ENCODE data around the gene NFATC2IP. TPM values are rescaled to one million over a fixed set of nuclear protein-coding genes. Genes with fewer than 3 reads are reported as not detected.

The NFATC2IP gene
- total and polyA plus RNA-seq, 4 donors, result 5.8 to 17.6 (median 11.9) TPM

- no peak overlapping the region for H3K4me3 ChIP-seq (ENCODE audit: low read depth in 1 of 3, low read length in 3 of 3)
- H3K9ac ChIP-seq (ENCODE audit: low read depth in 1 of 2, low read length in 2 of 2), result no peak overlapping the region
- peaks cover 0 to 16% (median 3%) of the 10 kb centered on the region in 4 donors for H3K36me3 ChIP-seq (ENCODE audit: control insufficient read depth in 4 of 4, insufficient read depth in 3 of 4, low read depth in 1 of 4, low read length in 3 of 4)
- no peaks in the 10 kb centered on the region for H3K27me3 ChIP-seq (ENCODE audit: control insufficient read depth in 4 of 4, insufficient read depth in 4 of 4, low read length in 3 of 4)
- TF ChIP-seq JUND (IDR thresholded peaks at IDR 0.05) (no peak), ZBTB33 (IDR thresholded peaks at IDR 0.05) (no peak), TAF1 (conservative IDR thresholded peaks at IDR 0.05) (no peak), CTCF (IDR thresholded peaks at IDR 0.05; ENCODE audit: low read depth, low read length, missing input control) (no peak), EGR1 (IDR thresholded peaks at IDR 0.05; ENCODE audit: low read depth in 2 of 2) (no peak), HNF4G (IDR thresholded peaks at IDR 0.05) (no peak), RAD21 (IDR thresholded peaks at IDR 0.05) (no peak), GABPA (IDR thresholded peaks at IDR 0.05 in 1 of 2, conservative IDR thresholded peaks at IDR 0.05 in 1 of 2) (no peak), HNF4A (conservative IDR thresholded peaks at IDR 0.05) (no peak), NR2F2 (IDR thresholded peaks at IDR 0.05) (no peak), YY1 (IDR thresholded peaks at IDR 0.05) (no peak), FOXA2 (IDR thresholded peaks at IDR 0.05) (no peak), FOXA1 (IDR thresholded peaks at IDR 0.05) (no peak), REST (IDR thresholded peaks at IDR 0.05) (no peak), RXRA (IDR thresholded peaks at IDR 0.05) (no peak)
- TF ChIP-seq, protein P1, sequence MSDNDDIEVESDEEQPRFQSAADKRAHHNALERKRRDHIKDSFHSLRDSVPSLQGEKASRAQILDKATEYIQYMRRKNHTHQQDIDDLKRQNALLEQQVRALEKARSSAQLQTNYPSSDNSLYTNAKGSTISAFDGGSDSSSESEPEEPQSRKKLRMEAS (IDR thresholded peaks at IDR 0.05), result no peak
- TF ChIP-seq, protein P2, sequence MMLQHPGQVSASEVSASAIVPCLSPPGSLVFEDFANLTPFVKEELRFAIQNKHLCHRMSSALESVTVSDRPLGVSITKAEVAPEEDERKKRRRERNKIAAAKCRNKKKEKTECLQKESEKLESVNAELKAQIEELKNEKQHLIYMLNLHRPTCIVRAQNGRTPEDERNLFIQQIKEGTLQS (IDR thresholded peaks at IDR 0.05), result no peak
- H3K27ac ChIP-seq (ENCODE audit: low read depth in 1 of 2, low read length in 2 of 2), result no peak overlapping the region
- 89% methylated on average over 15 of the region's 15 CpGs for WGBS
- DNase-seq (ENCODE audit: low spot score), result no peak
- no peaks in the 10 kb centered on the region for H3K9me3 ChIP-seq (ENCODE audit: control insufficient read depth in 4 of 4, low read length in 3 of 4)
- H3K4me1 ChIP-seq (ENCODE audit: control insufficient read depth in 4 of 4, insufficient read depth in 4 of 4, low read length in 3 of 4), result no peaks in the 10 kb centered on the region
Observed at GRCh38 chr16:28901862-28902261, 48.9 kb upstream of the NFATC2IP start.

All from liver (tissue), 9 donors.